Bronchial epithelial cell (primary cell): ENCODE data around the gene CPZ. TPM values are rescaled to one million over a fixed set of nuclear protein-coding genes. Genes with fewer than 3 reads are reported as not detected.
"Not testable (repeated sequence)": the region's sequence is repeated elsewhere in the genome, so short reads cannot be mapped to it uniquely, and the experiment has no call there.

Experiments
- DNase-seq: peaks from one replicate; pipeline ENCODE4 v3.0.0-alpha.2; 2010; ENCODE audit warnings: low read depth
- FAIRE-seq: peaks from 2 replicates; lab custom pipeline; 2011; peaks lifted over from hg19 to GRCh38; lab: Jason Lieb, UNC
- H3K27me3 ChIP-seq: 2 replicates; pipeline ENCODE4 v1.5.1; 2011; ENCODE audit warnings: low read length; ENCODE audit not compliant: control insufficient read depth, insufficient read depth
- H3K36me3 ChIP-seq: 2 replicates; pipeline ENCODE4 v1.5.1; 2011; ENCODE audit warnings: low read length; ENCODE audit not compliant: control insufficient read depth, insufficient read depth
- H3K4me3 ChIP-seq: 2 replicates; pipeline ENCODE4 v1.5.1; 2011; ENCODE audit warnings: mild to moderate bottlenecking, low read depth, low read length, control low read depth
- CTCF ChIP-seq: IDR thresholded peaks from 2 replicates; pipeline ENCODE4 v1.5.1; 2011; ENCODE audit warnings: mild to moderate bottlenecking, moderate library complexity, low read length, control low read depth, inconsistent platforms; ENCODE audit not compliant: insufficient read depth, severe bottlenecking
- total RNA-seq: library from RNA; depleted of rRNA; stranded (reverse); fragments of >200 nt; gene quantifications from 2 replicates; pipeline ENCODE4 v1.2.1, GENCODE V29; 2014

CPZ gene
- total RNA-seq, 1 donor from 2014 or later: 0.26 TPM

GRCh38 chr4:8575457-8575856 lies 17.1 kb upstream of the CPZ start:
- FAIRE-seq: no peak
- no peak for DNase-seq
- Histone ChIP-seq H3K4me3 (no peak overlapping the region), H3K27me3 (peaks cover 1% of the 10 kb centered on the region), H3K36me3 (no peaks in the 10 kb centered on the region)
- no peak for TF ChIP-seq CTCF

GRCh38 chr4:8576591-8576990 lies 16.0 kb upstream of the CPZ start:
- H3K27me3 ChIP-seq, H3K4me3 ChIP-seq, DNase-seq, H3K36me3 ChIP-seq, FAIRE-seq: not testable (repeated sequence)

- TF ChIP-seq CTCF: no peak
- peaks cover 5% of the 10 kb centered on the region for H3K27me3 ChIP-seq
- no peak overlapping the region for H3K4me3 ChIP-seq
- H3K36me3 ChIP-seq: no peaks in the 10 kb centered on the region
- FAIRE-seq (no peak), DNase-seq (no peak)
Observed at GRCh38 chr4:8577046-8577445, 15.5 kb upstream of the CPZ start.

- Histone ChIP-seq H3K4me3 (no peak overlapping the region), H3K27me3 (peaks cover 5% of the 10 kb centered on the region), H3K36me3 (no peaks in the 10 kb centered on the region)
- TF ChIP-seq CTCF: no peak
- DNase-seq (peak; percentile 3), FAIRE-seq (peak; percentile 13)
Observed at GRCh38 chr4:8577972-8578371, 14.6 kb upstream of the CPZ start.

GRCh38 chr4:8578717-8579116 lies 13.8 kb upstream of the CPZ start:
- Histone ChIP-seq H3K4me3 (no peak overlapping the region), H3K36me3 (no peaks in the 10 kb centered on the region), H3K27me3 (peaks cover 5% of the 10 kb centered on the region)
- TF ChIP-seq CTCF: no peak
- no peak for DNase-seq
- FAIRE-seq: no peak

GRCh38 chr4:8579526-8580320 lies 12.8 kb upstream of the CPZ start:
- TF ChIP-seq CTCF: no peak
- H3K4me3 ChIP-seq: no peak overlapping the region
- no peak for DNase-seq
- H3K36me3 ChIP-seq: no peaks in the 10 kb centered on the region
- peaks cover 5% of the 10 kb centered on the region for H3K27me3 ChIP-seq
- no peak for FAIRE-seq
